HL-60/S4 treated with phorbol 12-myristate 13-acetate at 8.2 ng/mL for 4 days and 3 days (cell line): Measurements from ENCODE around the gene MLST8.
"Not testable (repeated sequence)": the region's sequence is repeated elsewhere in the genome, so short reads cannot be mapped to it uniquely, and the experiment has no call there.

ENCODE experiments used
- in situ Hi-C: fragments of 300-500 bp; cut with MboI; formaldehyde crosslinking; loops from 2 replicates; pipeline ENCODE4 v1.15.0; 2022; ENCODE audit warnings: low sequenced_read_pairs

MLST8 gene

DNA sequence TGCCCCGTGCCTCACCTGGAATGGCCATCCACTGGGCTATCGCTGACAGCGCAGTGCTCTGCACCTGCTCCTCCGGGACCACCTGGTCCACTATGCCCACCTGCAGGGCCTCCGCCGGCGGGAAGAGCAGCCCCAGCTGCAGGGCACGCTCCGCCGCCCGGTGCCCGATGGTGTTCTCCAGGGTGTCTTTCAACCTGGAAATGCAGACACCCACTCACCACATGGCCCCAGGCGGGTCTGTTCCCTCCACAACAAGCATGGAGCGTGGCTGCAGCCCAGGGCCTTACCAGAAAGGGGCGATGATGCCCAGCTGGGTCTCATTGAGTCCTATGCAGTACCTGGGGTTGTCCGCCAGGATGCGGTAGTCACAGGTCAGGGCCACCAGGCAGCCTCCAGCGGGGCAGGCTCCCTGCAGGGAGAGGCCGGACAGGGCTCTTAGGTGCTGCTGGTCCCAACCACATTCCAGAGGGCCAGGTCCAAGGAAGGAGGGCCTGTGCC is 37.8 kb downstream of the MLST8 start:
- in situ Hi-C loops: loop anchor here (25.0 kb wide), 1 partner anchor 106 kb away; the partner anchor contains the start of genes PKD1 and RAB26

DNA sequence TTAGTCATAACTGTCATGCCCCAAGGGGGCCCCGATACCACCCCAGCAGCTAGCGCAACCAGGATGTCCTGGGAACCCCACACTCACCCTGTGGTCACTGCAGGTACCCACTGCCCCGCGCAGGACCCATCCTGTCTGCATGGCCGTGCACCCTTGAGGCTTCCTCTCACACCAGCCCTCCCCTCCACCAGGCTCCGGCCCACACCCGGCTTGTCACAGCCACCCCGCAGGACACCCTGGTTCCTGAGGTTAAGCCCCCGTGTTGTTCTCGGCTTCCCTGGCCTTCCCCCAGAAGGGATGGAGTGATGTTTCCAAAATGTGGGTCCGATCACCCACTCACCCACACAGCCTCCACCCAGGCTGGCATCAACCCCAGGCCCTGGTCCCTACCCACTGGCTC is 38.5 kb downstream of the MLST8 start:
- in situ Hi-C loops: loop anchor here (25.0 kb wide), 1 partner anchor 106 kb away; the partner anchor contains the start of genes PKD1 and RAB26

DNA sequence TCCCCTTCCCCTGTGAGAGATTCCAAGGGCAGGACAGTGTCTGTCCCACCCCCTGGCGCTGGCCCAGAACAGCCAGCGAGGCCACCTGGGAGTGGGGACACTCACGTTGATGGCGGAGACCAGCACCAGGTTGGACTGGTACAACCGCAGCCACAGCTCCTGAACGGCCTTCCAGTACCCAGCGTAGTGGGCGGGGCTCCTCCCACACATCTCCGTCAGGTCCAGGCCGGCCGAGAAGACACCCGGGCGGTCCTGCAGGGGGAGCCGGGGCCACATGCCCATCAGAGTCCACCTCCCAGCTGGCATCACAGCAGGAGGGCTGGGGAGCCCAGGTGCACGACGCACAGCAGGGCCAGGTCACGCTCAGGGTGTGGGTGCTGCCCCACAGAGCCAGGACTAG is 39.0 kb downstream of the MLST8 start:
- in situ Hi-C loops: loop anchor here (25.0 kb wide), 1 partner anchor 107 kb away; the partner anchor contains the start of genes PKD1 and RAB26

DNA sequence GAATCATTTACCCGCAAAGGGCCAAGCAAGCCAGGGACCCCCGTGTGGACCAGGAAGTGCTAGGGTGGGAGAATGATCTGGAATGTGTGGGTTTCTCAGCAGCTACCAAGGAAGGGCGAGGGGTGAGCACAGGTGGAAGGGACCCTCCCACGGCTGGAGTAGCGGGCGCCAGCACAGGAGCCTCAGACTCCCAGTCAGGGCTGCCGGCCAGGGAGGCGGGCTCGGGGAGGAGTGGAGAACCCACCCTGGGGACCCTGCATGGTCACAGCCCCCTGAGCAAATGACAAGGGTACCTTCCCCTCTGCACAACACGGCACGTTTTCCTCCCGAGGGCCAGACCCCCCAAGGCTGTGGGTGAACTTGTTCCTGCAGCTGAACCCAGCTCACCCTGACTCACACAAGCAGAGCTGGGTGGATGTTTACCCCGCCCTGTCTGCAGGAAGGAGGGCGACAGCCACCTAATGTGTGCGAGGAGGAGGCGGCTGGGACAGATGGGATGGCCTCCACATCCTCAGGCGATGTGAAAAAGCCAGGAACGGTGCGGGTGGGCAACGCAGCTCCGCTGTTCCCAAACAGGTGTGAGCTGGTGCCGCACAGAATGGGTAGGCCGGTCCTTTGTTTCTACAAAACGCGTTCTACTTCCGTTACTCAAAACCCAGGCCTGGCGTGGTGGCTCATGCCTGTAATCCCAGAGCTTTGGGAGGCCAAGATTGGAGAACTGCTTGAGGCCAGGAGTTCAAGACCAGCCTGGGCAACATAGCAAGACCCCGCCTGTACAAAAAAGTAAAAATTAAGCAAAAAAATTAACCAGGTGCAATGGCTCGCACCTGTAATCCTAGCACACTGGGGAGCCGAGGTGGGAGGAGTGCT is 39.9 kb downstream of the MLST8 start:
- in situ Hi-C loops: loop anchor here (25.0 kb wide), 1 partner anchor 108 kb away; the partner anchor contains the start of genes PKD1 and RAB26

DNA sequence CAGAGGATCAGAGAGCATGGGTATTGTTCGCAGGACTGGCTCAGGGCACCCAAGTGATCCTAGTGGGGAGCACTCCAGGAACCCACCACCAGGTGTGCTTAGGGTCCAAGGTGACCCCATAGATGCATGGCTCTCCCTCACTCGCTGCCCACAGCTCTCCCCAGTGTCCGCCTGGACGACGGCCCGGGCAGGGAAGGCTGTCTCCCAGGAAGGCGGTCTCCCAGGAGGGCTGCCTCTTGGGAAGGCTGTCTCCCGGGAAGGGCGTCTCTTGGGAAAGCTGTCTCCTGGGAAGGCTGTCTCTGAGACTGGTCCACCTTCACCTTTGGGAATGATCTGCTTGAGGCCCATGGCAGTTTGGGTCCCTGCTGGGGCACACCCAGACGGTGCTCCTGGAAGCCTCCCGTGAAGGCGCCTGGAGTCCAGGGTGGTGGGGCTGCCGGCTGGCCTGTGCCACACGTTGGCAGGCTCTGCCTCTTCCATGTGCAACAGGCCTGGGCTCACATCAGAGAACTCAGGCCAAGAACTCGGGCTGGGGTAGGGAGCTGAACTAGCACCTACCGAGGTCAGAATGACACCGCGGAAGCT is 41.1 kb downstream of the MLST8 start:
- in situ Hi-C loops: loop anchor here (25.0 kb wide), 1 partner anchor 109 kb away; the partner anchor contains the start of genes PKD1 and RAB26

DNA sequence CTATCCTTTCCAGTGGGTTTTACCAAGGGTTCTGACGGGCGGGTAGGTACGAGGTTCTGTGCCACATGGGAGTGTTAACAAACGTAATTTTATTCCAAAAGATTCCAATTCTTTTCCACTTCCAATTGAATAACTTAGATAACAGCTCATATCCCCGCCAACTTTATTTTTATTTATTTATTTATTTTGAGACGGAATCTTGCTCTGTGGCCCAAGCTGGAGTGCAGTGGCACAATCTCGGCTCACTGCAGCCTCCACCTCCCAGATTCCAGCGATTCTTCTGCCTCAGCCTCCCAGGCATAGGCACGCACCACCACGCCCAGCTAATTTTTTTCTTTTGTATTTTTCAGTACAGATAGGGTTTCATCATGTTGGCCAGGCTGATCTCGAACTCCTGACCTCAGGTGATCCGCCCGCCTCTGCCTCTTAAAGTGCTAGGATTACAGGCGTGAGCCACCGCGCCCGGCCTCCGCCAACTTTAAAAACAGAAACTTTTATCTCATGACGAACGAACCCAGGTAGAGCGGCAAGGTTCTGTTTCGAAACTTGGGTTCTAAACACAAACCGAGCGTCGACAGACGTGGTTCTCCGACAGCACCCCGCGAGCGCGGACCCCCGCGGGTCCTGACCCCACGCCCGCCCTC is 45.5 kb downstream of the MLST8 start:
- in situ Hi-C loops: no loop called here

DNA sequence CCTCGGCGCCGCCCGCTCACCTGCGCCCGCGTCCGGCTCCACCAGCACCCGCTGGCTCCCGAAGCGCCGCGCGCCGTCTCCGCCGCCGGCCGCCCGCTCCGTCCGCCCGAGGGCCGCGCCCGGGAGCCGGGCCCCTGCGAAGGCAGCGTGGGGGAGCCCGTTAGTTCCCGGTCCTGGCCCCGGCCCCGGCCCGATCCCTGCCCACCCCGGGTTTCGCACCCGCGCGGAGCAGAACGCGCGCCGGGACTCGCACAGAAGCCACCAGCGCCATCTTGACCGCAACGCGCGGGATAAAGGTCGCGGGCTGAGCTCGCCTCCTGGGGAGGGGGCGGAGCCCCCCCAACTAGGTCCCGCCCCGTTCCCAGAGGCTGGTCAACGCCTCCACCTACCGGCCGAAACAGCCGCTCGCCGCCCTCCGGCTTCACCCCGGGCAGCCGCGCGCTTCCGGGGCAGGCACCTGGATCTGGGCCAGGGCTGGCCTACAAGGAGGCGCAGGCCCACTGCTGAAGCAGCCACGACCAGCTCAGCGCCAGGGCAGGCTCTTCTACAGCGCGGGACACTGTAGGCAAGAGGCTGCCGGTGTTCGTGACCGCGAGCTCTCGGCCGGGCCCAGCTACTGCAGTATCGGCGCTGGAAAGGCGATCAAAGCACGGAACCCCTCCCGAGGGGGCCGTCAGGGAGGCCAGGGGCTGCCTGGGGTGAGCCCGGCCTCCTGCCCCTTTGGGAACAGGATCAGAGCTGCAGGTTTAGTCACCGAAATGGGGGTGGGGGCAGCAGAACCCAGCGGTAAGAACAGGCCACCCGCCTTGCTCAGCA is 46.2 kb downstream of the MLST8 start, which contains the start of gene ECI1:
Gene ECI1 (minus strand): TSS at position 292 of the 816 bp plus-strand sequence. CDS start 21 bp downstream, at position 271.
- in situ Hi-C loops: no loop called here

DNA sequence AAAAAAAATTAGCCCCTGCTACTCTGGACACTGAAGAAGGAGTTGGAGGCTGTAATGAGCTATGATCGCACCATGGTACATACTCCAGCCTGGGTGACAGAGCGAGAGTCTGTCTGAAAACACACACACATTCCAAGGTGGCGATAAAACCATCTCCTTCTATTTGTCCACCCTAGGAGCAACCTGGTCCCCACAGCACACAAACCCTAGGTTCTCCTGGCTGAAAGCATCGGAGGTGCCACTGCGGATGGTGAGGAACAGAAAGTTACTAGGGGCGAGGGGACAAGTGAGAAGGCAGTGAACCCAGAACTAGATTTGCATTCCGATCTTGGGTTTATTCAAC is 47.5 kb downstream of the MLST8 start:
- in situ Hi-C loops: no loop called here

DNA sequence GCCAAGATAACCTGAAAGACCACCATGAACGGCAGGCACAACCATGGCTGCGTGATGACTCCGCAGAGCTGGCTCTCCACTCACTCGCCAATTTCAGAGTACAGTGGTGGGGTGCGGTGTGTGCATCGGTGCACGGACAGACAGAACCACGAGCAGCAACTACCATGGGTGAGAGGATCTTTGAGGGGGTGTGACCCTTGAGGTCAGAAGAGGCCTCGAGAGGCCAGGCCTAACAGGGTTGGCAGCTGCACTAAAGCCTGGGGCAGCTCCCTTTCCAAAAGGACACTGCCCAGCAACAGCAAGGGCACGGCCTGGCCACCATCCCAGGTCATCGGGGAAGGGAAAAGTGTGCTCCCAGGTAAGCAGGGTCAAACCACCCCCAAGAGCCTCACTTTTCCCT is 48.0 kb downstream of the MLST8 start:
- in situ Hi-C loops: no loop called here

DNA sequence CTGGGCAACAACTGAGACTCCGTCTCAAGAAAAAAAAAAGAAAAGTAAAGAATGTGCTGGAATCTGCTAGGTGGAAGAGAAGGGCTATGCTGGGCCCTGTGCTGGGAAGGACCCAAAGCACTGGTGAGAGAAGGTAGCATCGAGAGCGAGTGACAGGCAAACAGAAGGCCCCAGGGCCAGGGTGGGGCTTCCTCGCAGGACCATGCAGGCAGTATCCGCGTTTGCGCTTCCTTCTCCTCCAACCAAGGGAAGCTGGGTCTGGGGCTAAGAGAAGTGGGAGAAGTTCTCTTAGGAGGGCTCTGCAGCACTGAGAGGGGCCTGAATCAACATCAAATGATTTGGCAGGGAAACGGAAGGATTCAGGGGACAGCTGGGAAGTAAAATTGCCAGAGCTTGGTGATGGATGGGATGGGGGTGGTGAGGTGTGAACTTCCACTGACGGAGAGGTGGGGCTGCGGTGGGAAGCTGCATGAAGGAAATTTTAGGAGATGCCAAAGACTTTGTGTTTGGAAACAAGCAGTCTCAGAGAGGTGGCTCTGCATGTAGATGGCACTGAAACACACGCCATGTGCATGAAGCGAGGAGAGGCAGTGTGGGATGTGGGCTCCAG is 51.4 kb downstream of the MLST8 start:
- in situ Hi-C loops: no loop called here

DNA sequence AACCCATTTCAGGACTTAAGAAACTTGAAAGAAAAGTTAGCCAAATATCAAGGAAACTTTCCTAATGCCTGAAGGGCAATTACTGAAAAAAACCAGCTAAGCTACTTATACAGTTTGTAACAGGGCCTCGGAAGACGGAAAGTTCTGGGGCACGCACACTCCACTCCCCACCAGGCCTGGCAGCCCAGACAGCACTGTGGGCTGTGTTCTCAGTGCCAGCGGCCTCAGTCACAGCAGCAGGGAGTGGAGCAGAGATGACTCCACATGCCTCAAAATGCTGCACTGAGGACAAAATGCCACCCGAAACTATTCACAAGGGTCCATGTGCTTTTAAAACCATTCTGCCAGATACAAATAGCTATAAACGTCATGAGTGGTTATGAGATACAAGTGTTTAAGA is 52.5 kb downstream of the MLST8 start:
- in situ Hi-C loops: no loop called here

DNA sequence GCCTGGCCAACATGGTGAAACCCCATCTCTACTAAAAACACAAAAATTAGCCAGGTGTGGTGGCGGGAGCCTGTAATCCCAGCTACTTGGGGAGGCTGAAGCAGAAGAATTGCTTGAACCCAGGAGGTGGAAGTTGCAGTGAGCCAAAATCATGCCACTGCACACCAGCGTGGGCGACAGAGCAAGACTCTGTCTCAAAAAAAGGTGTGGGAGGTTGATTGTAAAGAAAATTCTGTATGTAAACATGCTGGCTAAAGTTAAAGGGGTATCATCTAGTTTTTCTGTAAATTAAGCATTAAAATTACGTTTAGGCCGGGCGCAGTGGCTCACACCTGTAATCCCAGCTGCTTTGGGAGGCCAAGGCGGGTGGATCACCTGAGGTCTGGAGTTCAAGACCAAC is 53.3 kb downstream of the MLST8 start:
- in situ Hi-C loops: not testable (repeated sequence)
